ENCODE data around the gene PRDM16. TPM values are rescaled to one million over a fixed set of nuclear protein-coding genes. Genes with fewer than 3 reads are reported as not detected.

PRDM16 gene
- total and polyA plus RNA-seq, 3 donors from 2014 or later, result 2.1 to 5.6 (median 4.7) TPM

- Histone ChIP-seq H3K36me3 (ENCODE audit: low read depth, missing control alignments) (no peaks in the 10 kb centered on the region), H3K27me3 (no peaks in the 10 kb centered on the region), H3K9me3 (no peaks in the 10 kb centered on the region), H3K4me3 (no peak overlapping the region), H3K27ac (no peak overlapping the region), H3K4me1 (no peaks in the 10 kb centered on the region)
- intact Hi-C loops (cut with DNase I; ENCODE audit: low total_unique reads), result no loop called here
- TF ChIP-seq POLR2A (IDR thresholded peaks at IDR 0.05), result no peak
- 65 to 71% methylated on average over 6 to 10 of the region's 10 CpGs for WGBS, 2 donors
- no peak for DNase-seq
Measured at GRCh38 chr1:3440300-3440681, 371.3 kb downstream of the PRDM16 start.

DNA sequence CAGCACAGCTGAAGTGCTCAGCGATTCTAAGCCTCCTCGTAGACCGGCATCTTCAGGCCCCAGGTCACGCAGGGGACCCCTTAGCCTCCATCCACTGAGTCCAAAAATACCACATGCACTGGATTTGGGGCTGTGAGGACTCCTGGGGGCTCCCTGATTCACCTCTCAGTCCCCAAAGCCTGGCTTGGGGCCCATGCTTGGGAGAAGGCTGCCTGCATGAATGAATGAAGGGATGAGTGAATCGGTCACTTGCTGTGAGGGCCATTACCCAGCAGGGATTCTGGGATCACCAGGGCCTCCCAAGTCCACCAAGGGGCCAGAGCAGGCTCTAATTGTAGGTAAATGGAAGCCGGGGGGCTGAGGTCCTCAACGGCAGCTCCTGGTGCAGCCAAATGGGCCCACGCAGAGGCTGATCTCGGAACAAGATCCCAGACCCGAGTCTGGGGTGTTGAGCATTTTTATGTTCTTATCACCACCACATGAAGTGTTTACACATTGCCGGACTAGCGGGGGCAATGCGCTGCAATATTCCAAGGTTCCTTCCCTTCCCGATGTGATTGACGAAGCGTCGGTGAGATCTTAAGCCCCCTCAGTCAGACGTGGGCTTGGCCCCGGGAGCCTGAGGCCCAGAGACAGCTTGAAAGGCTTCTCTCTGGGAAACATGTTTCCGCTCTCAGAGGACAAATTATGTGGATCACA lies 371.9 kb downstream of the PRDM16 start:
- H3K27me3 ChIP-seq, result no peaks in the 10 kb centered on the region
- H3K36me3 ChIP-seq (ENCODE audit: low read depth, missing control alignments), result no peaks in the 10 kb centered on the region
- H3K4me3 ChIP-seq, result no peak overlapping the region
- intact Hi-C loops (cut with DNase I; ENCODE audit: low total_unique reads), result no loop called here
- DNase-seq, result no peak
- no peak overlapping the region for H3K27ac ChIP-seq
- no peaks in the 10 kb centered on the region for H3K4me1 ChIP-seq
- no peaks in the 10 kb centered on the region for H3K9me3 ChIP-seq
- 75 to 82% methylated on average over 14 to 20 of the region's 20 CpGs for WGBS, 2 donors
- no peak for TF ChIP-seq POLR2A (IDR thresholded peaks at IDR 0.05)
- TF ChIP-seq, protein P1, sequence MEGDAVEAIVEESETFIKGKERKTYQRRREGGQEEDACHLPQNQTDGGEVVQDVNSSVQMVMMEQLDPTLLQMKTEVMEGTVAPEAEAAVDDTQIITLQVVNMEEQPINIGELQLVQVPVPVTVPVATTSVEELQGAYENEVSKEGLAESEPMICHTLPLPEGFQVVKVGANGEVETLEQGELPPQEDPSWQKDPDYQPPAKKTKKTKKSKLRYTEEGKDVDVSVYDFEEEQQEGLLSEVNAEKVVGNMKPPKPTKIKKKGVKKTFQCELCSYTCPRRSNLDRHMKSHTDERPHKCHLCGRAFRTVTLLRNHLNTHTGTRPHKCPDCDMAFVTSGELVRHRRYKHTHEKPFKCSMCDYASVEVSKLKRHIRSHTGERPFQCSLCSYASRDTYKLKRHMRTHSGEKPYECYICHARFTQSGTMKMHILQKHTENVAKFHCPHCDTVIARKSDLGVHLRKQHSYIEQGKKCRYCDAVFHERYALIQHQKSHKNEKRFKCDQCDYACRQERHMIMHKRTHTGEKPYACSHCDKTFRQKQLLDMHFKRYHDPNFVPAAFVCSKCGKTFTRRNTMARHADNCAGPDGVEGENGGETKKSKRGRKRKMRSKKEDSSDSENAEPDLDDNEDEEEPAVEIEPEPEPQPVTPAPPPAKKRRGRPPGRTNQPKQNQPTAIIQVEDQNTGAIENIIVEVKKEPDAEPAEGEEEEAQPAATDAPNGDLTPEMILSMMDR (IDR thresholded peaks at IDR 0.05), result no peak

GRCh38 chr1:3441410-3441847 lies 372.4 kb downstream of the PRDM16 start:
- Histone ChIP-seq H3K4me1 (no peaks in the 10 kb centered on the region), H3K4me3 (no peak overlapping the region), H3K36me3 (ENCODE audit: low read depth, missing control alignments) (no peaks in the 10 kb centered on the region), H3K27me3 (no peaks in the 10 kb centered on the region), H3K27ac (no peak overlapping the region), H3K9me3 (no peaks in the 10 kb centered on the region)
- WGBS, 2 donors, result 76 to 84% methylated on average over 8 of the region's 8 CpGs
- intact Hi-C loops (cut with DNase I; ENCODE audit: low total_unique reads), result no loop called here
- TF ChIP-seq, protein P1 (IDR thresholded peaks at IDR 0.05), result no peak
- TF ChIP-seq POLR2A (IDR thresholded peaks at IDR 0.05), result no peak
- DNase-seq, result no peak

DNA sequence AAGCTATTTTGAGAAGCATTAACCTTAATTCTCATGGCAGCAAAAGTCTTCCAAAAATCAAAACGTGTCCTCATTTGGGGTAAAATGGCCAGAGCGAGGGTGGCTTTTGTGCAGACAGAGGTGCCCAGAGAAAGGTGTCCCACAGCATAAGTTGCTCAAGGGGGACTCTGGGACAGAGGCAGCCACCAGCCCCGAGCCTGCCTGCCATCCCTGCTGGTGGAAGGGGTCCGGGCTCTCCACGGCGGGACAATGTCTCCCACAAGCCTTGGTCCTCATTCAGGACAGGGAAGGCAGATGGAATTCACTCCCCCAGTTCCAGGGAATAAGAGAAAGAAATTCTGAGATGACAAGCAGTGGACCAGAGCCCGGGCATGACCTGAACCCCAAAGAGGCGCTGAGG lies 372.9 kb downstream of the PRDM16 start:
- Histone ChIP-seq H3K4me3 (no peak overlapping the region), H3K27ac (no peak overlapping the region), H3K27me3 (no peaks in the 10 kb centered on the region), H3K4me1 (no peaks in the 10 kb centered on the region), H3K36me3 (ENCODE audit: low read depth, missing control alignments) (no peaks in the 10 kb centered on the region), H3K9me3 (no peaks in the 10 kb centered on the region)
- 82 to 86% methylated on average over 3 to 8 of the region's 8 CpGs for WGBS, 2 donors
- DNase-seq, result no peak
- TF ChIP-seq, protein P1 (IDR thresholded peaks at IDR 0.05), result no peak
- TF ChIP-seq POLR2A (IDR thresholded peaks at IDR 0.05), result no peak
- intact Hi-C loops (cut with DNase I; ENCODE audit: low total_unique reads), result no loop called here

DNA sequence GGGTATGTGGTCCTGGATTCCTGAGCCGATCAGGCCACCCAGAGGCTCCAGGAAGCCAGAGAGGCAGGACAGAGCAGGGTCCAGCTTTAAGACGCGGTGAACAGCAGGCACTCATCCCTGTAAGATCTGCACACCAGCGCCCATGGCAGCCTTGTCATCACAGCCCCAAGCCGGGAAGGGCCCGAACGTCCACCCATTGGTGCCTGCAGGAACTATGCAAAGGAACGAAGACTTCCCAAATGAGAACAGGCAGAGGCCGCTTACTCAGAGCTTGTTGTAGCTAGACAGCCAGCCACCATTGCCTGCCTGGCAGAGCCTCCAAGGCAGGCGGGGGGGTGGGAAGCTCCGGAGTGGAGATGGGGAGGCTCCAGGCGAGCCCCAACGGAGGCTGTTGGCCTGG lies 373.3 kb downstream of the PRDM16 start:
- Histone ChIP-seq H3K9me3 (no peaks in the 10 kb centered on the region), H3K27me3 (no peaks in the 10 kb centered on the region), H3K27ac (no peak overlapping the region), H3K36me3 (ENCODE audit: low read depth, missing control alignments) (no peaks in the 10 kb centered on the region), H3K4me1 (no peaks in the 10 kb centered on the region), H3K4me3 (no peak overlapping the region)
- no peak for DNase-seq
- TF ChIP-seq POLR2A (IDR thresholded peaks at IDR 0.05), result no peak
- TF ChIP-seq, protein P1 (IDR thresholded peaks at IDR 0.05), result no peak
- 83 to 92% methylated on average over 5 to 13 of the region's 13 CpGs for WGBS, 2 donors
- intact Hi-C loops (cut with DNase I; ENCODE audit: low total_unique reads), result no loop called here

All from testis (tissue), 3 donors.